ENCODE measurements around the gene CBFA2T3.

Gene CBFA2T3

GRCh38 chr16:88842806-88843205, 134.2 kb downstream of the CBFA2T3 start:
- no peak overlapping the region for H3K14ac ChIP-seq (ENCODE audit: low read length in 2 of 2)
- H3K23ac ChIP-seq (ENCODE audit: low read length in 2 of 2): no peak overlapping the region
- no peak overlapping the region for H4K91ac ChIP-seq (ENCODE audit: low read length)
- H3K36me3 ChIP-seq (ENCODE audit: control insufficient read depth in 1 of 2, insufficient read depth in 2 of 2, low read depth in 1 of 2, low read length in 2 of 2): peaks cover 41 to 71% of the 10 kb centered on the region in 2 experiments
- peaks cover 17% of the 10 kb centered on the region for H3K79me1 ChIP-seq (replicated peaks; ENCODE audit: low read length, poor library complexity, severe bottlenecking)
- no peak overlapping the region for H3K4me3 ChIP-seq (ENCODE audit: insufficient read depth in 1 of 2, low read depth in 1 of 2, low read length in 2 of 2)
- H3K9ac ChIP-seq (ENCODE audit: low read length): no peak overlapping the region
- H2BK120ac ChIP-seq (ENCODE audit: low read depth, low read length): no peak overlapping the region
- no peak overlapping the region for H2BK15ac ChIP-seq (ENCODE audit: low read depth, poor library complexity, severe bottlenecking)
- H2AFZ ChIP-seq (ENCODE audit: low read depth, low read length): no peak overlapping the region
- no peaks in the 10 kb centered on the region for H3K9me3 ChIP-seq (ENCODE audit: control insufficient read depth, low read length)
- H3K18ac ChIP-seq (ENCODE audit: low read depth in 1 of 2, low read length in 2 of 2): no peak overlapping the region
- H3K27me3 ChIP-seq (ENCODE audit: control insufficient read depth in 1 of 2, insufficient read depth in 1 of 2, low read length in 2 of 2): no peaks in the 10 kb centered on the region
- no peak overlapping the region for H2BK12ac ChIP-seq (ENCODE audit: low read length in 2 of 2)
- H3K4ac ChIP-seq (ENCODE audit: low read depth in 1 of 2, low read length in 2 of 2): no peak overlapping the region
- H3K27ac ChIP-seq (ENCODE audit: low read length, poor library complexity, severe bottlenecking): no peak overlapping the region
- H3K4me2 ChIP-seq (ENCODE audit: low read length, poor library complexity, severe bottlenecking): no peak overlapping the region
- DNase-seq: no peak
- H2AK5ac ChIP-seq (ENCODE audit: low read length, severe bottlenecking): no peak overlapping the region
- no peak overlapping the region for H2BK5ac ChIP-seq (ENCODE audit: low read depth, low read length, poor library complexity, severe bottlenecking)
- no peak overlapping the region for H4K8ac ChIP-seq (ENCODE audit: low read length)
- WGBS: 94% methylated on average over 25 of the region's 25 CpGs
- H3K4me1 ChIP-seq (ENCODE audit: control insufficient read depth, insufficient read depth, low read depth, low read length): no peaks in the 10 kb centered on the region

- Histone ChIP-seq H3K9ac (ENCODE audit: low read length) (no peak overlapping the region), H3K27ac (ENCODE audit: low read length, poor library complexity, severe bottlenecking) (no peak overlapping the region), H3K4me2 (ENCODE audit: low read length, poor library complexity, severe bottlenecking) (no peak overlapping the region), H3K9me3 (ENCODE audit: control insufficient read depth, low read length) (no peaks in the 10 kb centered on the region), H3K4me1 (ENCODE audit: control insufficient read depth, insufficient read depth, low read depth, low read length) (no peaks in the 10 kb centered on the region), H2AFZ (ENCODE audit: low read depth, low read length) (no peak overlapping the region), H3K14ac (ENCODE audit: low read length in 2 of 2) (no peak overlapping the region), H2BK120ac (ENCODE audit: low read depth, low read length) (no peak overlapping the region), H2BK5ac (ENCODE audit: low read depth, low read length, poor library complexity, severe bottlenecking) (no peak overlapping the region), H2AK5ac (ENCODE audit: low read length, severe bottlenecking) (no peak overlapping the region), H3K4me3 (ENCODE audit: insufficient read depth in 1 of 2, low read depth in 1 of 2, low read length in 2 of 2) (no peak overlapping the region), H3K27me3 (ENCODE audit: control insufficient read depth in 1 of 2, insufficient read depth in 1 of 2, low read length in 2 of 2) (no peaks in the 10 kb centered on the region), H2BK12ac (ENCODE audit: low read length in 2 of 2) (no peak overlapping the region), H2BK15ac (ENCODE audit: low read depth, poor library complexity, severe bottlenecking) (no peak overlapping the region), H4K91ac (ENCODE audit: low read length) (no peak overlapping the region), H3K4ac (ENCODE audit: low read depth in 1 of 2, low read length in 2 of 2) (no peak overlapping the region), H4K8ac (ENCODE audit: low read length) (no peak overlapping the region), H3K36me3 (ENCODE audit: control insufficient read depth in 1 of 2, insufficient read depth in 2 of 2, low read depth in 1 of 2, low read length in 2 of 2) (peaks cover 39 to 71% of the 10 kb centered on the region in 2 experiments), H3K79me1 (replicated peaks; ENCODE audit: low read length, poor library complexity, severe bottlenecking) (peaks cover 13% of the 10 kb centered on the region), H3K18ac (ENCODE audit: low read depth in 1 of 2, low read length in 2 of 2) (no peak overlapping the region), H3K23ac (ENCODE audit: low read length in 2 of 2) (no peak overlapping the region)
- DNase-seq: no peak
- WGBS: 88% methylated on average over 15 of the region's 15 CpGs
Observed at GRCh38 chr16:88842308-88842756, 134.7 kb downstream of the CBFA2T3 start.

GRCh38 chr16:88841521-88842307, 135.3 kb downstream of the CBFA2T3 start:
- Histone ChIP-seq H3K79me1 (replicated peaks; ENCODE audit: low read length, poor library complexity, severe bottlenecking) (peaks cover 12% of the 10 kb centered on the region), H3K27me3 (ENCODE audit: control insufficient read depth in 1 of 2, insufficient read depth in 1 of 2, low read length in 2 of 2) (no peaks in the 10 kb centered on the region), H3K23ac (ENCODE audit: low read length in 2 of 2) (no peak overlapping the region), H4K8ac (ENCODE audit: low read length) (no peak overlapping the region), H4K91ac (ENCODE audit: low read length) (no peak overlapping the region), H2BK120ac (ENCODE audit: low read depth, low read length) (no peak overlapping the region), H3K27ac (ENCODE audit: low read length, poor library complexity, severe bottlenecking) (no peak overlapping the region), H2AFZ (ENCODE audit: low read depth, low read length) (no peak overlapping the region), H3K14ac (ENCODE audit: low read length in 2 of 2) (no peak overlapping the region), H2AK5ac (ENCODE audit: low read length, severe bottlenecking) (no peak overlapping the region), H3K4me3 (ENCODE audit: insufficient read depth in 1 of 2, low read depth in 1 of 2, low read length in 2 of 2) (no peak overlapping the region), H3K4ac (ENCODE audit: low read depth in 1 of 2, low read length in 2 of 2) (no peak overlapping the region), H2BK12ac (ENCODE audit: low read length in 2 of 2) (no peak overlapping the region), H3K36me3 (ENCODE audit: control insufficient read depth in 1 of 2, insufficient read depth in 2 of 2, low read depth in 1 of 2, low read length in 2 of 2) (peaks cover 39 to 74% of the 10 kb centered on the region in 2 experiments), H3K4me1 (ENCODE audit: control insufficient read depth, insufficient read depth, low read depth, low read length) (no peaks in the 10 kb centered on the region), H3K9ac (ENCODE audit: low read length) (no peak overlapping the region), H3K4me2 (ENCODE audit: low read length, poor library complexity, severe bottlenecking) (no peak overlapping the region), H2BK15ac (ENCODE audit: low read depth, poor library complexity, severe bottlenecking) (no peak overlapping the region), H2BK5ac (ENCODE audit: low read depth, low read length, poor library complexity, severe bottlenecking) (no peak overlapping the region), H3K18ac (ENCODE audit: low read depth in 1 of 2, low read length in 2 of 2) (no peak overlapping the region), H3K9me3 (ENCODE audit: control insufficient read depth, low read length) (no peaks in the 10 kb centered on the region)
- 97% methylated on average over 38 of the region's 40 CpGs for WGBS
- no peak for DNase-seq

GRCh38 chr16:88840600-88841215, 136.3 kb downstream of the CBFA2T3 start:
- WGBS: 96% methylated on average over 30 of the region's 30 CpGs
- H3K27ac ChIP-seq (ENCODE audit: low read length, poor library complexity, severe bottlenecking): no peak overlapping the region
- no peak overlapping the region for H4K8ac ChIP-seq (ENCODE audit: low read length)
- H2BK12ac ChIP-seq (ENCODE audit: low read length in 2 of 2): no peak overlapping the region
- H2BK120ac ChIP-seq (ENCODE audit: low read depth, low read length): no peak overlapping the region
- no peak overlapping the region for H4K91ac ChIP-seq (ENCODE audit: low read length)
- H3K27me3 ChIP-seq (ENCODE audit: control insufficient read depth in 1 of 2, insufficient read depth in 1 of 2, low read length in 2 of 2): no peaks in the 10 kb centered on the region
- H3K23ac ChIP-seq (ENCODE audit: low read length in 2 of 2): no peak overlapping the region
- no peak overlapping the region for H3K4ac ChIP-seq (ENCODE audit: low read depth in 1 of 2, low read length in 2 of 2)
- peaks cover 12% of the 10 kb centered on the region for H3K79me1 ChIP-seq (replicated peaks; ENCODE audit: low read length, poor library complexity, severe bottlenecking)
- H2BK5ac ChIP-seq (ENCODE audit: low read depth, low read length, poor library complexity, severe bottlenecking): no peak overlapping the region
- peaks cover 43 to 80% of the 10 kb centered on the region in 2 experiments for H3K36me3 ChIP-seq (ENCODE audit: control insufficient read depth in 1 of 2, insufficient read depth in 2 of 2, low read depth in 1 of 2, low read length in 2 of 2)
- no peak overlapping the region for H2AFZ ChIP-seq (ENCODE audit: low read depth, low read length)
- no peak overlapping the region for H3K18ac ChIP-seq (ENCODE audit: low read depth in 1 of 2, low read length in 2 of 2)
- H3K4me3 ChIP-seq (ENCODE audit: insufficient read depth in 1 of 2, low read depth in 1 of 2, low read length in 2 of 2): no peak overlapping the region
- no peak overlapping the region for H2BK15ac ChIP-seq (ENCODE audit: low read depth, poor library complexity, severe bottlenecking)
- no peaks in the 10 kb centered on the region for H3K9me3 ChIP-seq (ENCODE audit: control insufficient read depth, low read length)
- H3K14ac ChIP-seq (ENCODE audit: low read length in 2 of 2): no peak overlapping the region
- no peaks in the 10 kb centered on the region for H3K4me1 ChIP-seq (ENCODE audit: control insufficient read depth, insufficient read depth, low read depth, low read length)
- no peak overlapping the region for H3K4me2 ChIP-seq (ENCODE audit: low read length, poor library complexity, severe bottlenecking)
- H3K9ac ChIP-seq (ENCODE audit: low read length): no peak overlapping the region
- H2AK5ac ChIP-seq (ENCODE audit: low read length, severe bottlenecking): no peak overlapping the region
- no peak for DNase-seq

Measured in mesenchymal stem cell (in vitro differentiated cells and primary cell).